HG03025 (cell line): ENCODE results near the gene CATSPER1.
"Not testable (repeated sequence)": the region's sequence is repeated elsewhere in the genome, so short reads cannot be mapped to it uniquely, and the experiment has no call there.

Experiments
- ATAC-seq: cut with Tn5 transposase; IDR thresholded peaks from one replicate; pipeline ENCODE4 v1.9.1; 2021; ENCODE audit warnings: mild to moderate bottlenecking, moderate library complexity; ENCODE audit not compliant: unreplicated experiment, low FRiP score

CATSPER1 gene

GRCh38 chr11:66052664-66052982 lies 26.3 kb upstream of the CATSPER1 start:
- no peak for ATAC-seq

- ATAC-seq, result peak; percentile 84
These were observed 25.7 kb upstream of the CATSPER1 start, which contains the start of gene SF3B2 for GRCh38 chr11:66051766-66052663. TSS of gene SF3B2 (plus strand) at chr11:66052364. CDS start at chr11:66052385, 21 bp downstream.

- no peak for ATAC-seq
These were observed 25.1 kb upstream of the CATSPER1 start for GRCh38 chr11:66051371-66051765.

GRCh38 chr11:66050581-66051231 lies 24.4 kb upstream of the CATSPER1 start:
- ATAC-seq, result no peak

GRCh38 chr11:66048547-66049323 lies 22.5 kb upstream of the CATSPER1 start, which contains the start of gene GAL3ST3:
TSS of gene GAL3ST3 (minus strand) at chr11:66049161. CDS start at chr11:66045415, 3,746 bp downstream.
- ATAC-seq, result no peak

- no peak for ATAC-seq
These were observed 21.5 kb upstream of the CATSPER1 start for GRCh38 chr11:66047541-66048365.

- ATAC-seq, result no peak
These were observed 20.6 kb upstream of the CATSPER1 start for GRCh38 chr11:66046901-66047300.

- ATAC-seq, result peak; percentile 53
These were observed 18.9 kb upstream of the CATSPER1 start for GRCh38 chr11:66045177-66045639.

GRCh38 chr11:66044757-66045156 lies 18.5 kb upstream of the CATSPER1 start:
- no peak for ATAC-seq

GRCh38 chr11:66042996-66043906 lies 17.0 kb upstream of the CATSPER1 start:
- ATAC-seq, result no peak

- no peak for ATAC-seq
These were observed 16.1 kb upstream of the CATSPER1 start for GRCh38 chr11:66042227-66042995.

GRCh38 chr11:66039765-66040164 lies 13.5 kb upstream of the CATSPER1 start:
- no peak for ATAC-seq

- ATAC-seq, result no peak
These were observed 11.0 kb upstream of the CATSPER1 start for GRCh38 chr11:66037327-66037726.

GRCh38 chr11:66036334-66036710 lies 10.0 kb upstream of the CATSPER1 start:
- ATAC-seq, result no peak

GRCh38 chr11:66035653-66036333 lies 9.5 kb upstream of the CATSPER1 start:
- ATAC-seq, result no peak

GRCh38 chr11:66032957-66033735 lies 6.9 kb upstream of the CATSPER1 start:
- ATAC-seq, result no peak

GRCh38 chr11:66023186-66023440 lies 3.2 kb downstream of the CATSPER1 start:
- ATAC-seq, result not testable (repeated sequence)
